A204.1 (cell line): ENCODE results near the gene EN1.

Experiments
- FAIRE-seq: peaks from 2 replicates; lab custom pipeline; 2012; peaks lifted over from hg19 to GRCh38; lab: Jason Lieb, UNC

Gene EN1

GRCh38 chr2:118846953-118847761, at the start of gene EN1:
EN1 (minus strand) TSS chr2:118847648; CDS start chr2:118847167, 481 bp downstream.
- FAIRE-seq = no peak

GRCh38 chr2:118893100-118893499, 45.7 kb upstream of the EN1 start:
- FAIRE-seq = no peak

- FAIRE-seq = no peak
Measured at GRCh38 chr2:118889995-118890394, 42.5 kb upstream of the EN1 start.

GRCh38 chr2:118883792-118884191, 36.3 kb upstream of the EN1 start:
- FAIRE-seq = no peak

GRCh38 chr2:118882693-118883336, 35.4 kb upstream of the EN1 start:
- no peak for FAIRE-seq

GRCh38 chr2:118881490-118882129, 34.2 kb upstream of the EN1 start:
- no peak for FAIRE-seq

- no peak for FAIRE-seq
Measured at GRCh38 chr2:118880501-118880900, 33.1 kb upstream of the EN1 start.

- no peak for FAIRE-seq
Measured at GRCh38 chr2:118878531-118879149, 31.2 kb upstream of the EN1 start.

- FAIRE-seq = no peak
Measured at GRCh38 chr2:118875318-118875717, 27.9 kb upstream of the EN1 start.

GRCh38 chr2:118874324-118874723, 26.9 kb upstream of the EN1 start:
- no peak for FAIRE-seq

GRCh38 chr2:118865106-118865505, 17.7 kb upstream of the EN1 start:
- no peak for FAIRE-seq

- no peak for FAIRE-seq
Measured at GRCh38 chr2:118864207-118864606, 16.8 kb upstream of the EN1 start.

- no peak for FAIRE-seq
Measured at GRCh38 chr2:118861731-118862130, 14.3 kb upstream of the EN1 start.

GRCh38 chr2:118861242-118861641, 13.8 kb upstream of the EN1 start:
- FAIRE-seq = no peak

GRCh38 chr2:118860506-118860905, 13.1 kb upstream of the EN1 start:
- FAIRE-seq = no peak

- FAIRE-seq = no peak
Measured at GRCh38 chr2:118859157-118859770, 11.8 kb upstream of the EN1 start.

- FAIRE-seq = no peak
Measured at GRCh38 chr2:118858485-118859156, 11.2 kb upstream of the EN1 start.

- FAIRE-seq = no peak
Measured at GRCh38 chr2:118857677-118858484, 10.4 kb upstream of the EN1 start.

GRCh38 chr2:118856978-118857676, 9.7 kb upstream of the EN1 start:
- FAIRE-seq = no peak

GRCh38 chr2:118856330-118856977, 9.0 kb upstream of the EN1 start:
- no peak for FAIRE-seq
